Esophagus (tissue), 2 donors: ENCODE measurements around the gene CPE. TPM values are rescaled to one million over a fixed set of nuclear protein-coding genes. Genes with fewer than 3 reads are reported as not detected.

Source experiments
- H3K27ac ChIP-seq, 2 donors: one replicate each; pipeline ENCODE4 v1.5.1; 2013; ENCODE audit warnings: low read depth in 2 of 2, mild to moderate bottlenecking in 2 of 2, inconsistent platforms in 1 of 2, low read length in 1 of 2, moderate library complexity in 1 of 2
- H3K27me3 ChIP-seq, 2 donors: one replicate each; pipeline ENCODE4 v1.6.1; 2013; ENCODE audit warnings: low read length in 2 of 2, control low read depth in 1 of 2, mild to moderate bottlenecking in 1 of 2; ENCODE audit not compliant: insufficient read depth in 2 of 2, control insufficient read depth in 1 of 2
- H3K36me3 ChIP-seq, 2 donors: one replicate each; pipeline ENCODE4 v1.6.1; 2013; ENCODE audit warnings: low read length in 1 of 2; ENCODE audit not compliant: control insufficient read depth in 2 of 2, insufficient read depth in 2 of 2
- H3K4me1 ChIP-seq, 2 donors: one replicate each; pipeline ENCODE4 v1.6.1; 2013; ENCODE audit warnings: low read length in 1 of 2; ENCODE audit not compliant: control insufficient read depth in 2 of 2, insufficient read depth in 2 of 2
- H3K4me3 ChIP-seq, 2 donors: one replicate each; pipeline ENCODE4 v1.5.1; 2013; ENCODE audit warnings: low read length in 2 of 2, mild to moderate bottlenecking in 2 of 2, low read depth in 1 of 2, moderate library complexity in 1 of 2
- H3K9me3 ChIP-seq, 2 donors: one replicate each; pipeline ENCODE4 v1.6.1; 2013; ENCODE audit warnings: mild to moderate bottlenecking in 2 of 2, low read depth in 1 of 2, low read length in 1 of 2, moderate library complexity in 1 of 2; ENCODE audit not compliant: control insufficient read depth in 2 of 2, insufficient read depth in 1 of 2
- WGBS, 2 donors: extraction: QIAGEN DNeasy Blood & Tissue Kit; methylation state at CpG; one replicate each; pipeline ENCODE4 v1.1.7; 2013; 5-methylcytosine and 5-hydroxymethylcytosine counted together
- polyA plus RNA-seq, 2 donors: library from polyadenylated mRNA; stranded (reverse); fragments of 200-250 nt; gene quantifications; one replicate each; pipeline ENCODE4 v1.2.3, GENCODE V29; 2013
- donor health status: healthy with polysubstance abuse.
- donor health status: Bipolar disorder and iron deficiency.

CPE gene
- polyA plus RNA-seq, 2 donors, result 7.0 to 19.9 TPM

GRCh38 chr4:165418073-165418472 is 39.3 kb downstream of the CPE start:
- Histone ChIP-seq H3K4me1 (no peaks in the 10 kb centered on the region), H3K27ac (no peak overlapping the region), H3K4me3 (no peak overlapping the region), H3K36me3 (no peaks in the 10 kb centered on the region), H3K27me3 (no peaks in the 10 kb centered on the region), H3K9me3 (no peaks in the 10 kb centered on the region)
- 74 to 85% methylated on average over 1 of the region's 1 CpG for WGBS, 2 donors

GRCh38 chr4:165425629-165426028 is 46.8 kb downstream of the CPE start:
- no peaks in the 10 kb centered on the region for H3K4me1 ChIP-seq
- no peaks in the 10 kb centered on the region for H3K36me3 ChIP-seq
- no peaks in the 10 kb centered on the region for H3K27me3 ChIP-seq
- H3K9me3 ChIP-seq, result no peaks in the 10 kb centered on the region
- no peak overlapping the region for H3K27ac ChIP-seq
- H3K4me3 ChIP-seq, result no peak overlapping the region

- Histone ChIP-seq H3K4me1 (no peaks in the 10 kb centered on the region), H3K4me3 (no peak overlapping the region), H3K36me3 (no peaks in the 10 kb centered on the region), H3K27me3 (no peaks in the 10 kb centered on the region), H3K27ac (no peak overlapping the region), H3K9me3 (no peaks in the 10 kb centered on the region)
- WGBS, 2 donors, result 70 to 83% methylated on average over 1 of the region's 1 CpG
Measured at GRCh38 chr4:165426331-165426730, 47.5 kb downstream of the CPE start.

- no peaks in the 10 kb centered on the region for H3K27me3 ChIP-seq
- no peaks in the 10 kb centered on the region for H3K4me1 ChIP-seq
- 74 to 90% methylated on average over 3 of the region's 3 CpGs for WGBS, 2 donors
- no peaks in the 10 kb centered on the region for H3K9me3 ChIP-seq
- no peak overlapping the region for H3K4me3 ChIP-seq
- no peak overlapping the region for H3K27ac ChIP-seq
- H3K36me3 ChIP-seq, result no peaks in the 10 kb centered on the region
Measured at GRCh38 chr4:165426823-165427222, 48.0 kb downstream of the CPE start.

GRCh38 chr4:165428957-165429356 is 50.1 kb downstream of the CPE start:
- Histone ChIP-seq H3K9me3 (no peaks in the 10 kb centered on the region), H3K27me3 (no peaks in the 10 kb centered on the region), H3K36me3 (no peaks in the 10 kb centered on the region), H3K27ac (no peak overlapping the region), H3K4me3 (no peak overlapping the region), H3K4me1 (no peaks in the 10 kb centered on the region)
- WGBS, 2 donors, result 74 to 94% methylated on average over 2 of the region's 2 CpGs

- Histone ChIP-seq H3K27me3 (no peaks in the 10 kb centered on the region), H3K36me3 (no peaks in the 10 kb centered on the region), H3K4me1 (no peaks in the 10 kb centered on the region), H3K27ac (no peak overlapping the region), H3K4me3 (no peak overlapping the region), H3K9me3 (no peaks in the 10 kb centered on the region)
- WGBS, 2 donors, result 74 to 83% methylated on average over 5 of the region's 5 CpGs
Measured at GRCh38 chr4:165433529-165433928, 54.7 kb downstream of the CPE start.

GRCh38 chr4:165437691-165438090 is 58.9 kb downstream of the CPE start:
- peaks cover 0 to 1% of the 10 kb centered on the region in 2 donors for H3K4me1 ChIP-seq
- 93 to 94% methylated on average over 3 of the region's 3 CpGs for WGBS, 2 donors
- no peak overlapping the region for H3K27ac ChIP-seq
- H3K9me3 ChIP-seq, result no peaks in the 10 kb centered on the region
- no peaks in the 10 kb centered on the region for H3K36me3 ChIP-seq
- no peak overlapping the region for H3K4me3 ChIP-seq
- no peaks in the 10 kb centered on the region for H3K27me3 ChIP-seq

GRCh38 chr4:165439344-165439743 is 60.5 kb downstream of the CPE start:
- Histone ChIP-seq H3K36me3 (no peaks in the 10 kb centered on the region), H3K4me1 (peaks cover 0 to 1% of the 10 kb centered on the region in 2 donors), H3K27me3 (no peaks in the 10 kb centered on the region), H3K4me3 (no peak overlapping the region), H3K27ac (no peak overlapping the region), H3K9me3 (no peaks in the 10 kb centered on the region)
- 49 to 53% methylated on average over 2 of the region's 2 CpGs for WGBS, 2 donors

- peaks cover 0 to 1% of the 10 kb centered on the region in 2 donors for H3K4me1 ChIP-seq
- H3K27ac ChIP-seq, result no peak overlapping the region
- no peaks in the 10 kb centered on the region for H3K27me3 ChIP-seq
- no peaks in the 10 kb centered on the region for H3K9me3 ChIP-seq
- H3K4me3 ChIP-seq, result no peak overlapping the region
- 57 to 69% methylated on average over 1 of the region's 1 CpG for WGBS, 2 donors
- no peaks in the 10 kb centered on the region for H3K36me3 ChIP-seq
Measured at GRCh38 chr4:165439981-165440380, 61.2 kb downstream of the CPE start.

GRCh38 chr4:165440415-165441158 is 61.8 kb downstream of the CPE start:
- WGBS, 2 donors, result 43 to 47% methylated on average over 7 of the region's 7 CpGs
- no peaks in the 10 kb centered on the region for H3K9me3 ChIP-seq
- no peak overlapping the region for H3K4me3 ChIP-seq
- H3K27me3 ChIP-seq, result no peaks in the 10 kb centered on the region
- H3K27ac ChIP-seq, result no peak overlapping the region
- peaks cover 0 to 1% of the 10 kb centered on the region in 2 donors for H3K4me1 ChIP-seq
- H3K36me3 ChIP-seq, result no peaks in the 10 kb centered on the region
